Breast epithelium (tissue), 4 donors: ENCODE results near the gene PRKAB2. TPM values are rescaled to one million over a fixed set of nuclear protein-coding genes. Genes with fewer than 3 reads are reported as not detected.
"Not testable (repeated sequence)": the region's sequence is repeated elsewhere in the genome, so short reads cannot be mapped to it uniquely, and the experiment has no call there.

Experiments
- DNase-seq, 2 donors: peaks; one replicate each; pipeline ENCODE4 v3.0.0-alpha.2; 2019; ENCODE audit warnings: low spot score in 2 of 2
- H3K27ac ChIP-seq, 2 donors: fragments of 200-600 bp; sonication (generic) in 1 of 2; one replicate each; pipeline ENCODE4 v1.5.1; 2016 to 2019; ENCODE audit warnings: mild to moderate bottlenecking in 1 of 2
- H3K27me3 ChIP-seq, 2 donors: fragments of 200-600 bp; sonication (generic) in 1 of 2; one replicate each; pipeline versions ENCODE4 v1.5.1 to v1.6.0; 2017 to 2019; ENCODE audit warnings: control low read depth in 1 of 2, mild to moderate bottlenecking in 1 of 2
- H3K36me3 ChIP-seq: fragments of 200-600 bp; one replicate; pipeline ENCODE4 v1.5.1; 2019
- H3K4me1 ChIP-seq, 2 donors: fragments of 200-600 bp; sonication (generic); one replicate each; pipeline ENCODE4 v1.5.1; 2016 to 2019; ENCODE audit warnings: control low read depth in 1 of 2
- H3K4me3 ChIP-seq, 3 donors: fragments of 200-600 bp; sonication (generic); 1 replicate in 2 of 3; 2 replicates in 1 of 3; pipeline ENCODE4 v1.5.1; 2016 to 2019; ENCODE audit warnings: mild to moderate bottlenecking in 3 of 3, moderate library complexity in 2 of 3
- H3K9me3 ChIP-seq, 2 donors: fragments of 200-600 bp; sonication (generic) in 1 of 2; one replicate each; pipeline ENCODE4 v1.5.1; 2016 to 2019; ENCODE audit warnings: control low read depth in 1 of 2
- CTCF ChIP-seq, 3 donors: fragments of 450-650 bp; IDR thresholded peaks; one replicate each; pipeline ENCODE4 v1.5.1; 2016 to 2017; ENCODE audit warnings: antibody characterized with exemption in 3 of 3, mild to moderate bottlenecking in 3 of 3, moderate library complexity in 3 of 3
- POLR2A ChIP-seq: fragments of 450-650 bp; IDR thresholded peaks from one replicate; pipeline ENCODE4 v1.6.1; 2016; ENCODE audit warnings: antibody characterized with exemption, mild to moderate bottlenecking, moderate library complexity
- POLR2AphosphoS5 ChIP-seq, 3 donors: sonication (generic); formaldehyde crosslinking; IDR thresholded peaks; one replicate each; pipeline ENCODE4 v1.6.1; 2017; ENCODE audit warnings: antibody characterized with exemption in 3 of 3
- intact Hi-C: fragments of 100-400 bp; cut with DNase I; formaldehyde crosslinking; loops from one replicate; pipeline ENCODE4 v1.15.1; 2023; ENCODE audit warnings: low total_unique reads
- total RNA-seq, 3 donors: library from RNA; depleted of rRNA; stranded (reverse); fragments of >200 nt; gene quantifications; one replicate each; pipeline ENCODE4 v1.1.0, GENCODE V29; 2016

The PRKAB2 gene
- total RNA-seq, 3 donors from 2014 or later, result 14.1 to 16.8 (median 14.1) TPM

- no peak overlapping the region for H3K27ac ChIP-seq
- no peaks in the 10 kb centered on the region for H3K27me3 ChIP-seq
- no peaks in the 10 kb centered on the region for H3K36me3 ChIP-seq
- H3K9me3 ChIP-seq, result no peaks in the 10 kb centered on the region
- no peak for DNase-seq
- no peak for TF ChIP-seq CTCF (IDR thresholded peaks at IDR 0.05)
- no peak for TF ChIP-seq POLR2AphosphoS5 (IDR thresholded peaks at IDR 0.05)
- TF ChIP-seq POLR2A, result no peak
- no peak overlapping the region for H3K4me3 ChIP-seq
- intact Hi-C loops, result no loop called here
- H3K4me1 ChIP-seq, result no peaks in the 10 kb centered on the region
These were observed 19.5 kb downstream of the PRKAB2 start for GRCh38 chr1:147152772-147153171.

- no peak for DNase-seq
- Histone ChIP-seq H3K4me1 (no peaks in the 10 kb centered on the region), H3K27me3 (no peaks in the 10 kb centered on the region), H3K36me3 (no peaks in the 10 kb centered on the region), H3K27ac (no peak overlapping the region), H3K4me3 (no peak overlapping the region), H3K9me3 (no peaks in the 10 kb centered on the region)
- TF ChIP-seq POLR2A (no peak), POLR2AphosphoS5 (IDR thresholded peaks at IDR 0.05) (no peak), CTCF (IDR thresholded peaks at IDR 0.05) (no peak)
- intact Hi-C loops, result no loop called here
These were observed 21.0 kb downstream of the PRKAB2 start for GRCh38 chr1:147151244-147151643.

- DNase-seq, result no peak
- intact Hi-C loops, result no loop called here
- TF ChIP-seq POLR2A, result no peak
- no peak for TF ChIP-seq CTCF (IDR thresholded peaks at IDR 0.05)
- TF ChIP-seq POLR2AphosphoS5 (IDR thresholded peaks at IDR 0.05), result no peak
- no peaks in the 10 kb centered on the region for H3K4me1 ChIP-seq
- no peaks in the 10 kb centered on the region for H3K9me3 ChIP-seq
- no peaks in the 10 kb centered on the region for H3K27me3 ChIP-seq
- no peaks in the 10 kb centered on the region for H3K36me3 ChIP-seq
- no peak overlapping the region for H3K27ac ChIP-seq
- no peak overlapping the region for H3K4me3 ChIP-seq
These were observed 29.4 kb downstream of the PRKAB2 start for GRCh38 chr1:147142886-147143285.

GRCh38 chr1:147130721-147131120 lies 41.5 kb downstream of the PRKAB2 start:
- H3K4me1 ChIP-seq, H3K27me3 ChIP-seq, H3K36me3 ChIP-seq, H3K4me3 ChIP-seq, intact Hi-C loops, DNase-seq, H3K9me3 ChIP-seq, H3K27ac ChIP-seq: not testable (repeated sequence)

- Histone ChIP-seq H3K27me3 (no peaks in the 10 kb centered on the region), H3K27ac (no peak overlapping the region), H3K36me3 (no peaks in the 10 kb centered on the region), H3K4me3 (no peak overlapping the region), H3K4me1 (no peaks in the 10 kb centered on the region), H3K9me3 (no peaks in the 10 kb centered on the region)
- intact Hi-C loops, result no loop called here
- no peak for DNase-seq
- TF ChIP-seq POLR2AphosphoS5 (IDR thresholded peaks at IDR 0.05) (no peak), POLR2A (no peak), CTCF (IDR thresholded peaks at IDR 0.05) (no peak)
These were observed 43.0 kb downstream of the PRKAB2 start for GRCh38 chr1:147129116-147129873.
